ENCODE results near the gene ZNF296. TPM values are rescaled to one million over a fixed set of nuclear protein-coding genes. Genes with fewer than 3 reads are reported as not detected.

The ZNF296 gene
- total RNA-seq, 1 donor from 2014 or later = under 0.01 TPM

- FAIRE-seq = no peak
Observed at GRCh38 chr19:45090034-45090433, 13.8 kb upstream of the ZNF296 start.

GRCh38 chr19:45087531-45087930 lies 11.3 kb upstream of the ZNF296 start:
- no peak for FAIRE-seq
- DNase-seq (ENCODE audit: low spot score in 2 of 2) = no peak

More at GRCh38 chr19:45090034-45090433, 13.8 kb upstream of the ZNF296 start:
- DNase-seq (ENCODE audit: low spot score in 2 of 2) = no peak

GRCh38 chr19:45086480-45086879 lies 10.2 kb upstream of the ZNF296 start:
- no peak for FAIRE-seq
- DNase-seq (ENCODE audit: low spot score in 2 of 2) = no peak

GRCh38 chr19:45082170-45082569 lies 5.9 kb upstream of the ZNF296 start:
- DNase-seq (ENCODE audit: low spot score in 2 of 2) (no peak), FAIRE-seq (no peak)

DNA sequence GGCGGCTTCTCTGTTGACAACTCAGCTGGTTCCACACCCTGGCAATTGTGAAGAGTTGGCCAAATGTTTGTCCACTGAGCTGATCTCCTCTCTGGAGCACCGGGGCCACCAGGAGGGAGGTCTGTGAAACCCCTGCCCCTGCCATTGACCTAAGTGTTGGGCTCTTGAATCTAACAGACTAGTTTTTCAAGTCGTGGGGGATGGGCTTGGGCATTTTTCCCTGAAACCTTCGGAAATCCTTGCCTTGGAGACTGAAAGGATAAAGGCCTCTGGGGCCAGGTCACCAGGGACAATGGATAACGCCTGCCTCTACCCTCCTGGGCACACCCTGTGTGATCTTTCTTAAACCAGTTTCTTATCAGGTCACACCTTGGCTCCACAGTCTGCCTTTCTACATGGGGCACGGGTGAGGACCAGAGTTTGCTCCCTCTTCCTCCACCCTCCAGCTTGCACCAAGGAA lies 3.7 kb upstream of the ZNF296 start:
- FAIRE-seq (no peak), DNase-seq (ENCODE audit: low spot score in 2 of 2) (no peak)

- DNase-seq (ENCODE audit: low spot score in 2 of 2) = peak; percentile 85 to 86
- FAIRE-seq = no peak
Observed at GRCh38 chr19:45079063-45079910, 3.0 kb upstream of the ZNF296 start, which contains the start of gene GEMIN7. Gene GEMIN7 (plus strand): TSS chr19:45079260. CDS start chr19:45090115, 10,855 bp downstream.

DNA sequence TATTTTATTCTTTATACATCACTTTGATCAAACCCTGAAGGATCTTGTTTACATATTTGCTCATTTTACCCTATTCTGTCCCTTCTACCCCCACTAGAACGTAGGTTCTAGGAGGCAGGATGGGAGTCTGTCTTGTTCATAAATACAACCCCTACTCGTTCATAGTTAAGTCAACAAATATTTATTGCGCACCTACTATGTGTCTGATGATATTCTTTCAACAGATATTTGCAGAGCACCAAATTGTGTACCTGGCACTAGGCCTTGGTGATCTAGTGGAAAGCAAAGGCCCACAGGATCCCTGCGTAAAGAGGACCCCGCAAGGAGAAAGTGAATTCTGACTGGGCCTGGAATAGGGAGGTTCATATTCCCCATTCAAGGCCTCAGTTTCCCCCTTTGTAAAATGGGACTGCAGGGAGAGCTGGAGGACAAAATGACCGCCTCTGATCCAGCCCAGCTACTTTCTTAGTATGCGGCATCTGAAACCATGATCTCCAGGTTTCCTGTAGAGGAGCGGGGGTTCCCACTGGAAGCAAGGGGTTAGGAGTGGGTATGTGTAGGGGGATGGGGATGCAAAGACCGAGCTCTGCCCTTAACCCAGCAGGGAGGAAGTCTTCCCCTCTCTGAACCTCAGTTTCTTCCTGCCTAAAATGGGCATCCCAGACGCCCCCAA lies 2.2 kb upstream of the ZNF296 start:
- DNase-seq (ENCODE audit: low spot score in 2 of 2) (no peak), FAIRE-seq (no peak)

DNA sequence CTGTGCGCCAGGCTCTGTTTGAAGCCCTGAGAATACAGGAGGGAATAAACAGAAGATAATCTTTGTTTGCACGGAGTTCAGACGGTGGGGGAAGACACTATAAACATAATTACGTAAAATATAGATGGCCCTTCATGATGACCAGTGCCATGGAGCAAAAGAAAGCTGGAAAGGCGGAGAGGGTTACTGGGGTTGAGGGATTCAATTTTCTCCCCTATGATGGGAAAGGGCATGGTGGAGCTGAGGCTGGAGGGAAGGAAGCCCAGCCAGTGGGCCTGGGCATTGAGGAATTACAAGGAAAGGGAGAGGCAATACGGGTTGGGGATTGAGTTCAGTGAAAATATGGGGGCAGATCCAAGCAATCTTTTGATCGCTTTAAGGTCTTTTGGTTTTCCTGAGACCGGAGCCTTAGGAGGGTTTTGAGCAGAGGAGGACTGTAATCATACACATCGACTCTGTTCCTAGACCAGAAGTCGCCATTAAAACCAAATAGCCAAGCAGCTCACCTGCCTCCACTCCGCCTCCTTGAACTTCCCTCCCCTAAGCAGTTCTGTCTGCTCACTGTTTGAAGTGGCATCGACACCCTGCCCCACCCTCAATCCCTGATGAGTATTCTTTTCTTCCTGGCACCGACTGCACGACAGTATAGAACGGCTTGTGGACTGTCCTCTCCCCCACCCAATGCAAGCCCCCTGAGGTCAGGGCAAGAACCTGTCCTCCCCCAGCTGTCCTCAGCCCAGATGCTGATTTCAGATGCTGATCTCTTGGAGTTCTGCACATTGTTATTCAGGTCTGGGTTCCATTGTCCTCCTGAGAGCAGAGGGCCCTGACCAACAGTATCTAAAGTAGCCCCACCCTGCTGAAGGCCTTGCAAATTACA lies 813 bp upstream of the ZNF296 start:
- FAIRE-seq = no peak
- no peak for DNase-seq (ENCODE audit: low spot score in 2 of 2)

DNA sequence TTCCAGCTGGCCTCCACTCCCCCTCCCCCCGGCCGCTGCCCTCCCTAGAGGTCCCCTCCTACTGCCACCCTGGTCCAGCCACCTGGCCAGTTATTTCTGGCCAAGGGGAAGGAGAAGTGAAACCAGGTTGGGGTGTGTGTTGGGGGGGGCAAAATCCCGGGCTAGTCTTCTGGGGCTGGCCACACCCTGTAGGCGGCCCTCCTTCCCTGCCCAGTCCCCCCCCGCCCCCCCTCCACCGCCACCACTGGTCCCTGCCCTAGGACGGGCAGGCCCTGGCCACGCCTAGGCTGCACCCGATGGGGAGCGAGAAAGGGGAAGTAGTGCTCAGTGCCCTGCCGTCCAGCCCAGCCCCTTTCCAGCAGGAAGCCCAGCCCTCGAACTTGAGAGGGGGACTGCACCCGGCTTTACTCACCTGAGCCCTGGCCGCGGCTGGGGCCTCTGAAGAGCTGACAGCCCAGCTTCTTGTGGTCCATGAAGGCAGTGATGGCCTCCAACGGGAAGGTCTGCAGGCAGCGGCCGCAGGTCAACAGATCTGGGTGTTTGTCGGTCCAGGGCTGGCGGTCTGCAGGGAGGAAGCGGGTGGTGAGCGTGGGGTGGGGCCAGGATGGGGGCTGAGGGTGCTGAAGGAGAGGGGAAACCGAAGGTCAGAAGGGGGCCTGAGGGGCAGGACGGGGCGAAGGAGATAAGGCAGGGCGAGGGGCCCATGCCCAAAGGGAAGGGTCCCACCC lies 813 bp downstream of the ZNF296 start:
- FAIRE-seq = no peak

DNA sequence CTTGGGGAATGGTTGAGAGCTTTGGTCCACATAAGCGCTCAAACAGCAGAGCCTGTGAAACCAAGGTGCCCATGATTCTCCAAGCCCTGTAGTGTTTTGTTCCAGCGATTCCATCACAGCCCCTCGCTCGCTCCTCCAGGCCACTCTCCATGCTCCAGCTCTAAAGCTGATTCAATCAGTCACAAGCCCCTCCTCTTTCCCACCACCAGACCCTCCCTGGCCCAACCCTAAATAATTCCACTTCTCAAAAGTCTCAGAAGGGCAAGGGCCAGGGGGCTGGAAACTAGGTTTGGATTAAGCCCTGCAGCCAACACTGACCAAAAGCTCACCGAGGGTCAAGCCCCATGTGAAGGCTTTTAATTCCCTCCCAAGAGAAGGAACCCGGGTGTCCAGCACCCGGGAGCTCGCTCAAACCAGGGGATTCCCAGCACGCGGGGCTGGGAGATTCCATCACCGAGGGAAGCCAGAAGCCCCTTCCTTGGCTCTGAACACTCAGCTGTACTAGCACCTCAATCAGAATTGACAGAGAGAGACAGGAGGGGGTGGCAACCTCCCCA lies 1.5 kb downstream of the ZNF296 start:
- no peak for DNase-seq (ENCODE audit: low spot score in 2 of 2)
- FAIRE-seq = no peak

More for the DNA sequence above, 813 bp downstream of the ZNF296 start:
- DNase-seq (ENCODE audit: low spot score in 2 of 2) = peak in 1 of 2 donors; percentile 68

GRCh38 chr19:45071969-45072790 lies 4.1 kb downstream of the ZNF296 start:
- no peak for FAIRE-seq

GRCh38 chr19:45071545-45071938 lies 4.7 kb downstream of the ZNF296 start:
- FAIRE-seq (no peak), DNase-seq (ENCODE audit: low spot score in 2 of 2) (no peak)

More at GRCh38 chr19:45071969-45072790, 4.1 kb downstream of the ZNF296 start:
- no peak for DNase-seq (ENCODE audit: low spot score in 2 of 2)

DNA sequence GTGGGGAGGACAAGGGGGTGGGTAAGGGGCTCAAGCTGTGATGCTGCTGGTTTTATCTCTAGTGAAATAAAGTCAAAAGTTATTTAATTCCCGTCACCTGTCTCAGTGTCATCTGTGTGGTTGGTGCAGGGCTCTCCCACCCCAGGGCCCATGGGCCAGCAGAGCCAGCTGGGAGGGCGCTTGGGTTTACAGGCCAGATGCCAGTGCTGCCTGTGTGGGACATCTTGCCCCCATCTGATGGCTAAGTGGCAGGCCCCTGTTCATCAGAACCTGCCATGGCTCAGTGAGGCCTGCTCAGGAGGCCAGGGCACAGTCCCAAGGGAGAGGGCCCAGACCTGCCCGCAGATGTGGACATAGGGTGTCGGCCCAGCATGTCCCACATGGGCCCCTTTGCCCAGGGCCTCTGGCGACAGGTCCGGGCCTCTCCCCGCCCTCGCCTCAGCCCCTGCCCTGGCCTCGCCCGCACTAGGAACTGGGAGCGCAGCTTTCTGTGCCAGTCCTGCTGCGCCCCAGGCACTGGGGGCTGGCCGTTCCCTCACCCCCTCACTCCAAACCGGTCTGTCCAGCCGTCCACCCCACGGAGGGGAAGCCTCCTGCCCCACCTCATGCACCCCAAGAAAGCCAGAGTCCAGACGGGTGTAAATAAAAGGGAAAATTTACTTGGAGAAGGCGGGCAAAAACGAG lies 5.3 kb downstream of the ZNF296 start:
- DNase-seq (ENCODE audit: low spot score in 2 of 2) (no peak), FAIRE-seq (no peak)

DNA sequence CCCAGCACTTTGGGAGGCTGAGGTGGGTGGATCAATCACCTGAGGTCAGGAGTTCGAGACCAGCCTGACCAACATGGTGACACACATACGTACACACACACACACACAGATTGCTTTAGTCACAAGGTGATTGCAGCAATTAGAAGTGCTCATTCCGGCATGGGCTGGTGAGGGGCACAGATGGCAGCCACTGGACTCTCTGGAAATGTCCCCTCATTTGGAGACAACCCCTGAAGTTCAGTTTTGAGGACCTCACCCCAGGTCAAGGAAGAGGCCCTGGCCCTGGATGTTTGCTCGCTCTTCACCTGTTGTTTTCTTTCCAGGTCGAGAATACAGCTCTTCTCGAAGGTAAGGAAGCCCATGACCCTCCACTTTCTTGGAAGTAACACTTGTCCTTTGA lies 6.1 kb downstream of the ZNF296 start:
- no peak for FAIRE-seq

DNA sequence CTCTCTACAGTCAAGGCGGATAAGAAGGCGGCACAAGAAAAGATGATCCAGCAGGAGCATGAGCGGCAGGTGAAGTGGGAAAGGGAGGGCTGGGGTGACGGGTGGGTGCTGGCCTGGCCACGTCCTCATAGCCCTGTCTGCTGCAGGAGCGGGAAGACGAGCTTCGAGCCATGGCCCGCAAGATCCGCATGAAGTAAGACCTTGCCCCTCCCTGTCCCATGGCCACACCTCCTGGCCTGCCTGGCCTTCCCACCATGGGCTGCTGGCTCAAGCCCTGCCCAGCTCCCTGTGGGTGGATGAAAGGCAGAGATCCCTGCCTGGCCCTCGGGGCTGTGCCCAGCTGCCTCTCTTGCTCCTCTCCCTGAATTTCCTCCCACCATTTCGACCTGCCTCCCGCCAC lies 7.2 kb downstream of the ZNF296 start:
- DNase-seq (ENCODE audit: low spot score in 2 of 2) (peak in 1 of 2 donors; percentile 24), FAIRE-seq (no peak)

More for the DNA sequence above, 6.1 kb downstream of the ZNF296 start:
- no peak for DNase-seq (ENCODE audit: low spot score in 2 of 2)

GRCh38 chr19:45068041-45068440 lies 8.2 kb downstream of the ZNF296 start:
- DNase-seq (ENCODE audit: low spot score in 2 of 2) (peak in 1 of 2 donors; percentile 6), FAIRE-seq (no peak)

GRCh38 chr19:45066921-45067661 lies 9.2 kb downstream of the ZNF296 start:
- FAIRE-seq (no peak), DNase-seq (ENCODE audit: low spot score in 2 of 2) (peak in 1 of 2 donors; percentile 26)

Measured in frontal cortex (tissue), 4 donors.